ENCODE data around the gene DMD.
"Not testable (repeated sequence)": the region's sequence is repeated elsewhere in the genome, so short reads cannot be mapped to it uniquely, and the experiment has no call there.

The DMD gene

GRCh38 chrX:32026772-32027171, 1184.6 kb downstream of the DMD start:
- no peak for DNase-seq (ENCODE audit: low read depth in 2 of 2)

DNA sequence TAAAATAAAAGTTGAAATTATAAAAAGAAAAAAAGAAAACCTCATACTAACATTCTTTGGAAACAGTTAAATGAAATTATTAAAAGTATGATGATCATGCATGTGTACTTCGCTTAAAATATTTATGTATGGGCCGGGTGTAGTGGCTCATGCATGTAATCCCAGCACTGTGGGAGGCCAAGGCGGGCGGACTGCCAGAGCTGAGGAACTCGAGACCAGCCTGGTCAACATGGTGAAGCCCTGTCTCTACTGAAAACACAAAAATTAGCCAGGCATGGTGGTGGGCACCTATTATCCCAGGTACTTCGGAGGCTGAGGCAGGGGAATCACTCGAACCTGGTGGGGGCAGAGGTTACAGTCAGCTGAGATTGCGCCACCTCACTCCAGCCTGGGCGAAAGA, 1187.3 kb downstream of the DMD start:
- DNase-seq (ENCODE audit: low read depth in 2 of 2): no peak

GRCh38 chrX:32016195-32016594, 1195.2 kb downstream of the DMD start:
- no peak for DNase-seq (ENCODE audit: low read depth in 2 of 2)

DNA sequence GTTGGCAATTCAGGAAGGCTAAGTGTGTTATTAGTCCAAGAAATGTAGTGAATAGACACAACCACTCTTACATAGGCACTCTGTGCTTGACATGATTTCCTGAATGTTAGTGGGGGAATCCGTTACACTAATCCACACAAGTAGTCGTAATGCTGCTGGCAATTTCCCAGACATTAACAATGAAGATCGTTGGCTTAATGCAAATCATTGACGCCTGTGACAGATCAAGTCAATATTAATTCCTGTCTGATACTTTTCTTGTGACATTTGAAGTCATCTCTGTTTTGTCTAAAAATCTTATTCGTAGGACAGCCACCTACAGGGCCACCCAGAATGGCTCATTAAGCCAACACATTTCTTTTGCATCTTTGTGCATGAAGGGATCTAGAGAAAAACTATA, 1200.4 kb downstream of the DMD start:
- DNase-seq (ENCODE audit: low read depth in 2 of 2): no peak

DNA sequence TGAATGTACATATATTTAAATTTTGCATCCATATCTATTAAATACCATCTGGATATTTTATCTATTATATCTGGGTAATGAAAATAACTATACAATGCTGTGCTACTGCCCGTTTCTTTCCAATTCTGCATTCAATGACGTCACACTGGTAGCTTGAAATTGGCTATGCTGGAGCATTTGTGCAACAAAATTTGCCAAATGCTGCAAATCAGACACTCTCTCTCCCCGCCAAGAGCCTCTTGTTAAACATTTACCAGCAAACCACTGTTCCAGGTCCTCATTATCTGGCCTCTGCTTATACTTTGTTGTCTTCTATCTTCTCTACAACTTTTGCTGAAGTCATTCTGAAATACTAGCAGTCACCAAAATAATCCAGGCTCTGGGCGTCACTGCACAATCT, 1201.1 kb downstream of the DMD start:
- no peak for DNase-seq (ENCODE audit: low read depth in 2 of 2)

GRCh38 chrX:31993637-31994036, 1217.7 kb downstream of the DMD start:
- DNase-seq (ENCODE audit: low read depth in 2 of 2): no peak

- DNase-seq (ENCODE audit: low read depth in 2 of 2): no peak
These were observed 1222.4 kb downstream of the DMD start for GRCh38 chrX:31988975-31989374.

DNA sequence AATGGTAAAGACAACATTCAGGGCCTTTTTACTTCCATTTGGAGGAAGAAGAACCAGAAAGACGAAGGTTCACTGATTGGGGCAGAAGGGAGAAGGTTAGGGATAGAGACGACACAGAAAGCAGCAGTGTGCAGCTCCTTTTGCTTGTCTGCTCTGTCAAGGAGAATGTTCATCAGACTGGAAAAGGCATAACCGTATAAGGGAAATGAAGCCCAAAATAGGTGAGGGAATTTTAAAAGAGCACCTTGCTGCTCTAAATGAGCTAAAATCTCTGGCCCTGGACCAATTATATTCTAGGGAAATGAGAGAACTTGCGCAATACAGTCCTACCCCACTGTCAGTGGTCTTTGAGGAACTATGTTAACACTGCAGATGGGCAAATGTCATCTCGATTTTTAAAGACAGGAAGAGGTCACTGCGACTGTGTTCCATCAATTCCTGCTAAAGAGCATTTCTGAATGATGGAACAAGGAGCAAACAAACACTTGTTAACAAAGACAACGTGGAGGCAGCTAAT, 1229.7 kb downstream of the DMD start:
- DNase-seq (ENCODE audit: low read depth in 2 of 2): no peak

DNA sequence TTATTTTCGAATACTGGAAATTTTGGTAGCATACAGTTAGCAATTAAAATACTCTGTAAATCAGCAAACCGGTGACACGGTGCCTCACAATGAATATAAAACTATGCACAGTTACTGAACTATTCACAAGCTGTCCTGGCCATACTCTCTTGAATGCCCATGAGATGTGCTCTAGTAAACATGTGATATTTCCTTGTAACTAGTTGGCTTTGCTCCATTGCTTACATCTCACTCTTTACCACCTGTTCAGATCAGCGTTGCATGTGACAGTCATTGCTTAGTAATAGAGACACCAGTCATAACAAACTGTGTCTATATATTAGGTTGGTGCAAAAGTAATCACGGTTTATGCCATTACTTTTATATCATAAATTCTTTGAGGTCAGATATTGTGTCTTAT, 1241.6 kb downstream of the DMD start:
- no peak for DNase-seq (ENCODE audit: low read depth in 2 of 2)

DNA sequence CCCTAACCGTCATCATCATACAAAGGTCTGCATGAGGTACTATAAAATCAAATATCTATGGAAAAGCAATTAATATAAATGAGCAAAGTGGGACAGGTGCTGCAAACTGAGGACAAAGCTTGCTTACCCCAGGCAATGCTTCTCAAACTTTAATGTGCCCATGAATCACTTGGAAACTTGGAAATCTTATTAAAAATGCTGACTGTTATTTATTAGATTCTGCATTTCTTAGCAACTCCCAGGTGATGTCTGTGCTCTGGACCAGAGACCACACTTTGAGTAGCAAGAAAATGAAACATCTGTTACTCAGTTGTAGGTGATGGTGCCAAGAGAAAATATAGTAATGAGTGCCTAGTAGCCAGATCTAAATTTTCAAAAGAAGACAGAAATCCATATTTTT, 1249.1 kb downstream of the DMD start:
- DNase-seq (ENCODE audit: low read depth in 2 of 2): no peak

DNA sequence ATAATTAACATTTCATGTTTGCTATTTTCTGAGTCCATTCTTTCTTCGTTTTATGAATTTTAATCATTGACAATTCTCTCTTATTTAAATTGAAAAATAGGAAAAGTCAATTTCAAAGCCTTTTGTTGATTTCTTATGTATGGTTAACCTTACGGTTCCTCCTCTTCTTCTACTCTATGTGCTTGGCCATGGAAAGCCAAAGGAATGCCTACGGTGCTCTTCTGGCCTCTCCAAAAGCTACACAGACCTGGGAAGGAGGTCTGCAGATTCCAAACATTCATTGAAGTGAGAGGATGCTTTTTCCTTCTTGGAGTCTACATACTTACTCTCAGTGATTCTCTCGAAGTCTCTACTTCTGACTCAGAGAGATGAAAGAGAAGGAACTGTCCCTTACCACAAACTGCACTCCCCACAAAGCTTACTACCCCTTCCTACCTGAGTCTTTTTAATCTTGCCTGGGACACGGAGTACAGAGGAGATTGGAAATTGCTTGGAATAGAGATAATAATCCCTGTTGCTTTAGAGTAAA, 1276.4 kb downstream of the DMD start:
- DNase-seq (ENCODE audit: low read depth in 2 of 2): no peak

DNA sequence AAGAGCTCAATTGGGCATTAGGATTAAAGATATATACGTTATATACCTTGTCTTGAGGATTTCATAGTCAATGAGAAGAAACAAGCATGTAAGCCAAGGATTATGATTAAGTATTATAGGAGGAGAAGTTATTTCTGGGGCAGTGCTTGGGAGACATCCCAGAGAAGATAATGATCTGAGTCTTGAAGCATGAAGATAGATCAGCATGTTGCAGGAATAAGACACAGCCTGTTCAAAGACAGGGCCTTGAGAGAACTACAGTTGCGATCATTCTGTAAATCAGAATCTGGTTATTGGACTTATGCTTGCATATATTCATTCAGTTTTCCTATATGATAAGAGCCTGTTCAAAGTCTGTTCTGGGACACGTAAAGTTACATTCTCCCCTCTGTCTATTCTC, 1277.3 kb downstream of the DMD start:
- no peak for DNase-seq (ENCODE audit: low read depth in 2 of 2)

DNA sequence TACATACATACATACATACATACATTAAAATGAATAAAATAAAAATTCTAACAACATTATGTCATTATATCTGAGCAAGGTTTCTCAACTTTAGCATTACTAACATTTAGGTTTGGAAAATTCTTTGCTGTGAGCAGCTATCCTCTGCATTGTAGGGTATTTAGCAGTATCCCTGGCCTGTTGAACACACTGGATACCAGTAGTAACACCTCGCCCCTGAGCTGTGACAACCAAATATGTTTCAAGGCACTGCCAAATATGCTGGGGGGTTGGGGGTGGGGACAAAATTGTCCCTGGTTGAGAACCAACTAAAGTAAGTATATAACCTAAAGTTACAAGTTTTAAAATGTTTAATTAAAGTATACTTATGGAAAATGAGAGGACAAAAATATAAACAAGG, 1278.6 kb downstream of the DMD start:
- DNase-seq (ENCODE audit: low read depth in 2 of 2): no peak

GRCh38 chrX:31932320-31932719, 1279.0 kb downstream of the DMD start:
- DNase-seq (ENCODE audit: low read depth in 2 of 2): not testable (repeated sequence)

DNA sequence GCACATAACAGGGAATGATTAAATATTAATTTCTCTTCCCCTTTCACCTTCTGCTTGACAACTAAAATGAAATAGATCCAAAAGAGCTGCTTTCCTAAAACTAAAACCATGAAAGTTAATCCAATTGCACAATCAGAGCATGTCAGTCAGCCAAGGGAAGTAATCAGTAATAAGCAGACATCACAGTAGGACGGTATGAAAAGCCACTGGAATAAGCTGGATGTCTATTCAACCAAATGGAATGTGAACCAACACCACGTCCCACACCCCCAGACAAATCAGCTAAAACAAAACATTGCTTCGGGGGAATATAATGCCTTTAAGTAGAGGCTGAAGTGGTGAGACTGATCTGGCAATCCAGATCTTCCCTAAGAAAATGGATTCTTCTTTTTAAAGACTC, 1280.1 kb downstream of the DMD start:
- no peak for DNase-seq (ENCODE audit: low read depth in 2 of 2)

DNA sequence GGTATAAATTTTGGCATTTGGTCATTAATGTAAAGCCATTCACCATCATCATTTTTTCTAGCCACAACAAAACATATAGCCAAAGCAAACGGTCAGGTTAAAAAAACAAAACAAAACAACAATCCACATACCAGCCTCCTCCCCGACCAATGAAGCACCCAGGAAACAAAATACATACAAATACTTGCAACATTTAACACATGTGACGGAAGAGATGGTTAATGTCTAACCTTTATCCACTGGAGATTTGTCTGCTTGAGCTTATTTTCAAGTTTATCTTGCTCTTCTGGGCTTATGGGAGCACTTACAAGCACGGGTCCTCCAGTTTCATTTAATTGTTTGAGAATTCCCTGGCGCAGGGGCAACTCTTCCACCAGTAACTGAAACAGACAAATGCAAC, 1282.0 kb downstream of the DMD start:
- DNase-seq (ENCODE audit: low read depth in 2 of 2): no peak

GRCh38 chrX:31921236-31921635, 1290.1 kb downstream of the DMD start:
- no peak for DNase-seq (ENCODE audit: low read depth in 2 of 2)

DNA sequence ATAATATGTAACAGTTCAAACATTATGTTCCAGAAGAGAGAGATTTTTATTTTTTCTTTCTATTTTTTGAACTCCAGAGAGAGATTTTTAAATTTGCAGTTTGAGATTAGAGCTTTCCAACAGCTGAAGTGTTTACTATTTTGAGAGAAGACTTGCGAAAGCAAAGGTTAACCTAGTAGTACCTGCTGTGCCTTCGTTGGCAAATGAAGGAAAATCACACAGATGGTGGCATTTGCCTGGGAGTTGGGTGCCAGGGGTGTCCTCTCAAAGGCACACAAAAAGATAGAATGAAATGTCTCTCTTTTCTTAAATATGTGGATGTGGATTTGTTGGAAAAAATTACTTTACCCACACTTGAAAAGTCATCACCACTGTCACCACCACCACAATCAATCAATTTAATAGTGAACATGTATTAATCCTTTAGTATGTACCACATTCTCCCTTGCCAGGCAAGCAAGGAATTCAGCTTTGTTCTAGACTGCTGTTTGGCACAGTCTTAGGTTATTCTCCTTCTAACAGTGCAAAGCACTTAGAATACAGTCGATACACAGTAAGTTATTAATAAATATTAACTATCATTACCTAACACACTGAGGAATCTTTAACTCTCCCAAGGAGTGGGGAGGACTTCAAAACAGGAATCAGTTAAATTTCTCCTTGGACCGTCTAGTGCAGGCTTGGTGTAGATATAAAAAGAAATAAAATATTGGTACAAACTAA, 1301.3 kb downstream of the DMD start:
- no peak for DNase-seq (ENCODE audit: low read depth in 2 of 2)

- no peak for DNase-seq (ENCODE audit: low read depth in 2 of 2)
These were observed 1317.2 kb downstream of the DMD start for GRCh38 chrX:31894152-31894551.

- DNase-seq (ENCODE audit: low read depth in 2 of 2): no peak
These were observed 1317.8 kb downstream of the DMD start for GRCh38 chrX:31893525-31893924.

DNA sequence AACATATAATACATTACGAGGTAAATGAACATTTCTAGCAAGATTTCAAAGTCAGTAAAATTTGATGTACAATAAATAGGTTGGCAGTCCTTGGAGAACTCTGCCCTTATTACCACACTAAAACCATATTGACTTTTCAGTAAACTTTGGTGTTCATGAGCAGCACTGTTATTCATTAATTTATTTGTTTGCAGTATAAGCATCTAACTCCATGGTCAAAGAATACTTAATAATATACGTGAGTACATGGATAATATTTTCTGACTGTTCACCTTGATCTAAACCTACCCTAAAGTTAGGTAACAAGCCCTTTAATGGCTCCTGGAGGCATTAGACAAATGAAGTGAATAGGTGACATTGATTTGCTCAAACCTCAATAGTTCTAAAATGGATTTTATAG, 1322.3 kb downstream of the DMD start:
- no peak for DNase-seq (ENCODE audit: low read depth in 2 of 2)

DNA sequence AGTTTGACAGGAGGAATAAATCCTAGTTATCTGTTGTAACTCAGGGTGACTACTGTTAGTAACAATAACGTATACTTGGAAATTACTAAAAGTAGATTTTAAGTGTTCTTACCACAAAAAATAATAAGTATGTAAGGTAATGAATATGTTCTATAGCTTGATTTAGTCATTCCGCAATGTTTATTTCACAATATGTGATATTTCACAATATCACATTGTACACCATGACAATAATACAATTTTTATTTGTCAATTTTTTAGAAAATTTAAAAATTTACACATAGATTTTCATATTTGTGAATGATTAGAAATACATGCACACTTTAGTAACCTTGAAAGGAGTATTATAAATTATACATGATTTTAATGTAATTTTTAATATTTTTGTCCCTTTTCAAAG, 1326.8 kb downstream of the DMD start:
- DNase-seq (ENCODE audit: low read depth in 2 of 2): no peak

- no peak for DNase-seq (ENCODE audit: low read depth in 2 of 2)
These were observed 1339.3 kb downstream of the DMD start for GRCh38 chrX:31872007-31872406.

- no peak for DNase-seq (ENCODE audit: low read depth in 2 of 2)
These were observed 1341.1 kb downstream of the DMD start for GRCh38 chrX:31870267-31870666.

Measured in stimulated activated CD4-positive, alpha-beta T cell treated with anti-CD3 and anti-CD28 coated beads, Interleukin-1b, Interleukin-23, amount 100 ng/mL, for 1 hour (primary cell).